GM23338 (cell line): ENCODE results near the gene EYA2.

Source experiments
- CREB1 ChIP-seq: fragments of 250-450 bp; sonication (Bioruptor Pico); IDR thresholded peaks from 2 replicates; pipeline ENCODE4 v1.5.0; 2020; ENCODE audit warnings: low read depth, mild to moderate bottlenecking, moderate library complexity
- CTCF ChIP-seq, 2 experiments: fragments of 200-600 bp in 1 of 2; sonication (generic) in 1 of 2; conservative IDR thresholded peaks; 2 replicates each; pipeline versions ENCODE4 v1.5.1 to v1.6.1; 2016 to 2017; ENCODE audit warnings: antibody characterized with exemption in 2 of 2, low read depth in 2 of 2, mild to moderate bottlenecking in 2 of 2, moderate library complexity in 1 of 2
- ETS1 ChIP-seq: IDR thresholded peaks from 2 replicates; pipeline ENCODE4 v1.6.1; 2016; ENCODE audit warnings: antibody characterized with exemption
- EZH2 ChIP-seq: fragments of 200-600 bp; sonication (generic); IDR thresholded peaks from one replicate; pipeline ENCODE4 v1.8.0; 2017; ENCODE audit warnings: antibody characterized with exemption, mild to moderate bottlenecking, low read depth; ENCODE audit not compliant: unreplicated experiment
- EZH2phosphoT487 ChIP-seq: fragments of 200-600 bp; sonication (generic); IDR thresholded peaks from one replicate; pipeline ENCODE4 v1.8.1; 2018; ENCODE audit warnings: antibody characterized with exemption; ENCODE audit not compliant: unreplicated experiment
- JUNB ChIP-seq: IDR thresholded peaks from one replicate; pipeline ENCODE4 v1.6.1; 2016; ENCODE audit warnings: antibody characterized with exemption; ENCODE audit not compliant: unreplicated experiment
- POLR2AphosphoS5 ChIP-seq: IDR thresholded peaks from 2 replicates; pipeline ENCODE4 v1.6.1; 2016; ENCODE audit warnings: antibody characterized with exemption, low read depth
- REST ChIP-seq: IDR thresholded peaks from one replicate; pipeline ENCODE4 v1.6.1; 2018; ENCODE audit warnings: antibody characterized with exemption; ENCODE audit not compliant: unreplicated experiment
- ZNF114 ChIP-seq: fragments of 250-450 bp; sonication (Bioruptor Pico); IDR thresholded peaks from 2 replicates; pipeline ENCODE4 v1.5.0; 2020; ENCODE audit warnings: mild to moderate bottlenecking, moderate library complexity

- no peak for TF ChIP-seq EZH2
- TF ChIP-seq CTCF (conservative IDR thresholded peaks at IDR 0.05; ENCODE audit: low read depth in 2 of 2), result no peak
- no peak for TF ChIP-seq POLR2AphosphoS5
- no peak for TF ChIP-seq ZNF114 (CRISPR knock-in tag)
- no peak for TF ChIP-seq EZH2phosphoT487
- TF ChIP-seq ETS1, result no peak
- no peak for TF ChIP-seq CREB1 (CRISPR knock-in tag)
- TF ChIP-seq REST, result no peak
- TF ChIP-seq JUNB, result no peak
These were observed 137.2 kb downstream of the EYA2 start for GRCh38 chr20:47031821-47032220.
